GM15510 (cell line): Measurements from ENCODE around the gene SPACA9.

ENCODE experiments used
- POLR2A ChIP-seq: IDR thresholded peaks from 3 replicates; pipeline ENCODE4 v1.6.1; 2011; ENCODE audit warnings: borderline replicate concordance; ENCODE audit not compliant: insufficient read length; ENCODE audit errors: extremely low read depth

Gene SPACA9

DNA sequence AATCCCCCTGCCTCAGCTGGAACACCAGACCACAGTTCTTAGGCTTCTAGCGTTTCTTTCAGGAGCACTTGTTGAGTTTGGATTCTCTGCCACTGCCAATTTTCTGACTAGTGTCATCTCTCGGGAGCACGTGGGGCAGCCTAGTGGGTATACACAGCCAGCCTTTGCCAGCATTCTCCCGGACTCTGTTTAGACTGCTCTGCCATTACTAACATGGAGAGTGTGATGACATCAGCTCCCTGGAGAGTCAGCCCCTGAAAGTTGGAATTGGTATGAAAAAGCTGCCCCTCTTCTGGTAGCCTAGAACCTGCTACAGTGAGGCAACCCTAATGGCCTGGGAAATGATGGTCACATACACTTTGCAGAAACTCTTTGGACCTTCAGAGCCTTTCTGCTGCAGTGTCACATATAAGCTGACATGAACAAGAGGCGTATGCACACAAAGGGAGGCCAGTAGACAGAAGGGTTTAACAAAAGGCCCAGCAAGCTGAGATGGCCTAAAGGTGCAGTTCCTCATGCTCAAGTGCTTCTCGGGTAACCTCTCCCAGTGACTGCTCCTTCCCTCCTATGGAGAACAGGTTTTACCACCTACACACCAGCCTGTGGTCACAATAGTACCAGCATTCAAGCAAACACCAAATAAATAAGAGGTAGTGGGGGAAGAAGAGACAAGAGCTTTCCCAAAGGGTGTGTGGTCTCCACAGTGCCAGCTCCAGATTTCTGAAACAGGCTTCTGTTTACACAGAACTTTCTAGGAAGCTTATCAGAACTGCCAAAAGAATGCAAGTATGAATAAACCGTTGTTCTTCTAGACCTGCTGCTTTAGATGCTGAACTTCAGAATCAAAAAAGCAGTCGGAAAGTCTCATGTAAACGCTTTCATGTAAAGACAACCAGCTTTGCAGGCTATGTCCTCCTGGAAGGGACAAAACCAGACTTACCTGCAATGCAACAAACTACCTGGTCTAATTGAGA lies 16.5 kb downstream of the SPACA9 start:
- TF ChIP-seq POLR2A: no peak

DNA sequence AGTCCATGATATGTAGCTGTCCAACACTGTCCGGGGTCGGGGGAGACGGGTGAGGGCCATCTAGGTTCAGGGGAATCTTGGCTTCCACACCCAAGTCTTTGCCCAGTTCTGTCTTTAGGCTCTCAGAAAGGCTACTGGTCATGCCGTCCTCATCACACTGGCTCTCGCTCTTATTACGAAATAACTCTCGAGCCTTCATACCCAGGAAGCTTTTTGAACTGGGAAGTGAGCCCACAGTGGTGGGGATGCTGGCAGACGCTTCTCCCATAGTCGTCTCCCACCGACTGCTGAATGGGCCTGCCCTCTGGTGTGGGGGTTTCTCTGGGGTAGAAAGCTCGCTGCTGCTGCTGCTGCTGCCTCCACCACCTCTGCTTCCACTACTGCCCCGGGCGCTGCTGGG lies 17.6 kb downstream of the SPACA9 start:
- TF ChIP-seq POLR2A: no peak

DNA sequence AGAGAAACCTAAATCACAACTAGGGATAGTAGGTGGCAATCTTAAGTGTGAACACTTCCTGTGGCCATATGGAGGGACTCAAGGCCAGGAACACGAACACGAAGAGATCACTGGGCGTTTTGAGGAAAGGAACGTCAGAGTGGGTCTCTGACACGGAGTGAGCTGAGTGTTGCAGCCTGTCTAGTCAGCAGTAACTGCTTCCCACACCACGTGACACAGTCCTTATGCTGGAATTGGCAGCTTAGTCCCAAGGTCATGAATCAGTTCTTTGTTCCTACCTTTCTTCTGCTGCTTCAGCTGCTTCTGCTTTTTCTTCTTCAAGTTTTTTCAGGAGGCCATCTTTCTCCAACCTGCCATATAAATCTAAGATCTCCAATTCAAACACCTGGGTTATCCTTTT lies 18.2 kb downstream of the SPACA9 start:
- no peak for TF ChIP-seq POLR2A

DNA sequence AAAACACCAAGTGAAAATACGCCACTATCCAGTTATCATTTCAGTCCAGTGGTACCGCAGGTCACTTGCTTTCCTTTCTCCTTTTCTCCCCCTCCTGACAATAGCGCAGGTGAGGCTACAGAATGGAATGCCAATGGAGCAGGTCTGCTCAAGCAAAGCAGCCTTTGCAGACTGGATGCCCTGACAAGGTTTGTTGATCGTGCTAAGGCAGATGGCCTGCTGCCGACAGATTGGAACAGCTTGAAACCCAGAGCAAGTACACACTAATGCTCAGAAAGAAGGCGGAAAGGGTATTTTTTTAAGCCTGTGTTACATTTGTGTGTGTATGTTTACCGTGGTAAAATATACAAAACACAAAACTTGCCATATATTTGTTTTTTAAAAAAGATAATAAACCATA lies 19.4 kb downstream of the SPACA9 start:
- TF ChIP-seq POLR2A: no peak

DNA sequence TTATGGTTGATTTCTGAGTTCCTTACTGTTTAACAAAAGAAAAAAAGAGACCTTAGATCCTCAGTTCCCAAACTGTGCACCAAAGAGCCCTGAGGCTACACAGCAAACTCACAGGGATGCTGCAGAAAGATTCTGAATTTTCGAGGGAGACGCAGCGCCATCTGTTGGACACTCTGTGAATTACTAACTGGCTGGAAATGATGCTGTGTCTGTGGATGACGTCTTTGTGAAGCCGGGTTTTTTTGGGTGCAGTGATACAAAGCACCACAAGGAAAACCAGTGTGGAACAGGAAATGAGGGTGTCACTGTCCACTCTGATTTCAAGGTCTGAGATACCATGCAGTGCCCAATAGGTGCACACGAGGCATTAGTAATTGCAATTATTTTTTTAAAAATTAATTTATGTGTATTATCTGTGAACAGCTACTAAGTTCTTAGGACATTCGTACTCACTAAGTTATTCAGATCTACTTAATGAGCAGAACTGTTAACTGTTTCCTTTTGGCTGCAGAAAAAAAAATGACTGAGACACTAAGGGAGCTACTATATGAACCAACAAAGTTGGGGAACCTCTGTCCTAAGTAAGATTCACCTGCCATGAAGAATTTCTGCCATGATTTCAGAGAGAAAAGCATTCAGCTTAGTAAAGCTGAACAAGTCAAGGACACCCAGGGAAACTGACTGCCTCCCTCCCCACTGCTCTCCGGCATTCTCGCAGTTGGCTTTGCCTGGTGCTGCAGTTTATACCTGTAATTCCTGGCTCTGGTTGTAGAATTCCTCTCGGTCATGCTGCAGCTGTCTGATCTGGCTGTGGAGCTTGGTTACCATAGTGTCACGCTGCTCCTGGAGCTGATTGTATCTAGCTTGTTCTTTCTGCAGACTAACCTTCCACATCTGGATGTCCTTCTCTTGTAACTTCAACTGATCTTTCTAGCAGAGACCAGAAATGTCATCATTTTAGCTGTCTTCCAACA lies 23.4 kb downstream of the SPACA9 start:
- TF ChIP-seq POLR2A: no peak

DNA sequence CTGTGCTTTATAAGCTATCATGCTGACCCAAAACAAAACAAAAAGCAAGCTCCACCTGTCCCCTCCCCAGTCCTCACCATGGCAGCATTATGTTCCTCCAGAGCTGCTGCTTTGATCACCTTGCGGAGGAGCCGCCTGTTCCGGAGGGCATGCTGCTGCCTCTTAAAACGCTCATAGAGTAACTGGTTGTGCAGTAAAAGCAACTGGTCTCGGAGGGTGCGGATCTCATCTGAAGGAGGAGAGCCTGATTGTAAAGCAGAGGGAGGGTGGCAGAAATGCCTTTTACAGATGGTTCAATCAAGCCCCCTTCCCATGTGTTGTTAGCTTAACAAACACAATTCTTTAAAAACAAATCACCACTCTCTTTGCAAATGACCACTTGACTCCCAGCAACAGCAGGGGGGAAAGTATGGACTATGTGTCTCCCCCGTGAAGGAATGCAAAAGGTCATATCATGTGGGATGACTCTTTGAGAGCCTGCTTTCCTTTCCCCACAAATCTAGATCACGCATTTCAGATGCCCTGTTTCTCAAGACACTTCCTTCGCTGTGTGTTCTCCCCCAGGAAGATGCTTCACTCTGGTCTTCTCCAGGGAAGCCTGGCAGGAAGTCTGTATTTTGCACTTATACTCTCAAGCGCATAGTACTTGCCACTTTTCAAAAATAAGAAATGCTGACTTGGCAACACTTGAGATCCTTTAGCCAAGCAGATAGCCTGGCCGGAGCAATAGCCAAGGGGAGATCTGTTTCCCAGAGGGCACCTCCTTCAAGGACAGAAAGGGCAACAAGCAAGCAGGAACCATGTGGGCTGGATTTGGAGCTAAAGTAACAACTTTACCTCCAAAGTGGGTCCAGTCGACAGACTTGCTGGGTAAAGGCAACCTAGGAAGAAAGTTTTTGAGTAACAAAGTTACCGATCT lies 25.1 kb downstream of the SPACA9 start:
- no peak for TF ChIP-seq POLR2A

DNA sequence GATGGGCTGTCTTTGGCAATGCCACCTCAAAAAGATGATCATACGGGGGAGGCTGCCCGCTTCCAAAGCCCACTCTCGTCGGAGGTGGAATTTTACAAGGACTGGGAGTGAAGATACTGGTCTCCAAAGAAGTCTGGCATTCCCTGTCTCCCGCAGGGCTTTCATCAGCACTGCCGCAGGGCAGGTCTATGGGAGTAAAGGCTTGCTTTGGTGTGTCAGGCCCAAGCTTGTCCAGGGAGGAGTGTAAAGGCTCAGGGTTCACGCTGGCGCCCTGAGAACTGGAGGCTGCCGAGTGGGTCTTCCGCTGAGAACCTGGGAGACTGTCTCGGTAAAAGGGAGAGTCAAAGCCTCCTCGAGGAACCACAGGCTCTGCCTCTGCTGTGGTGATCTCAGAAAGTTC lies 27.0 kb downstream of the SPACA9 start:
- TF ChIP-seq POLR2A: no peak

DNA sequence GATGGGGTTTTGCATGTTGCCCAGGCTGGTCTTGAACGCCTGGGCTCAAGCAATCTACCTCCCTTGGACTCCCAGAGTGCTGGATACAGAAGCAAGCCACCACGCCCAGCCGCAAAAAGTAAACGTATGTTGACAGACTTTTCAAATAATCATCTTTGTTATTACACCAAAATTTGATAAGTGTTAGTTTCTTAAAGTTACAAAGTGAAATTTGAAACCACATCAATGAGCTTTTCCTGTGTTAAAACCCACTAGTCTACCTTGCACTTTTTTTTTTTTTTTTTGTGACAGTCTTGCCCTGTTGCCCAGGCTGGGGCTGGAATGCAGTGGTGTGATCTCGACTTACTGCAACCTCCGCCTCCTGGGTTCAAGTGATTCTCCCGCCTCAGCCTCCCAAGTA lies 29.9 kb downstream of the SPACA9 start:
- TF ChIP-seq POLR2A: no peak

DNA sequence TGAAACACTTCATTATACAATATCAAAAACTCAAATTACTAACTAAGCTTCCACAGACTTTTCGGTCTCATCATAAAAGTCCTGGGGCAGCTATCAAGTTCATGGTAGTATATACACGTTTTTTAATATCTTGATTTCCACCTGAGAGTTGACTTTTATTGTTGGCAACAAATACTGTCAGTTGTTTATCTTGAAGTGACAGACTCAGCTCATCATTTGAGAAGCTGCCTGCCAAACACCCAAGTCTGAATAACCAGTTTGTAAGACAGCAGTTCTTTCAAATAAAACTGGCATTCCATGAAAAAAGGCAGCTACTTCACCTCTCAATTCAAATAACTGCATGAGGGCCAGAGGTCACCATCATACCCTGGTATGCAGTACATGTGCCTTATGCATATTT lies 30.6 kb downstream of the SPACA9 start:
- no peak for TF ChIP-seq POLR2A

DNA sequence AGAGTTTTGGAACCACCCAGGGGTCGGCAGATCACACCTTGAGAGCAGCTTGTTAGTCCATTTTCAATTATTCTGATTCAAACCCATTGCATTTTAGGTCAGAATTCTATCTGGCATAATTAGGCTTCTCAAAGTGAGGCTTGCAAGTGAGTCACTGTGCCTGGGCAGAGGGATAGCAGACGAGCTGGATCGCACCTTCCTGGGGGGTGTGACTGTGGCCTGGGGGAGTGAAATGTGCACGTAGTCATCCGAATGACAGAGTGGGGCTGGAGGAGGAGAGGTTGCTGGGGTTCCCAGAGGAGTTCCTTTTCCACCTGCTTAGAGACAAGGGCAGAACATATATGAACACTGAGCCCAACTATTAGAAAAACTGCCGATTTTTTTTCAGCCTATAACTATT lies 31.7 kb downstream of the SPACA9 start:
- no peak for TF ChIP-seq POLR2A

DNA sequence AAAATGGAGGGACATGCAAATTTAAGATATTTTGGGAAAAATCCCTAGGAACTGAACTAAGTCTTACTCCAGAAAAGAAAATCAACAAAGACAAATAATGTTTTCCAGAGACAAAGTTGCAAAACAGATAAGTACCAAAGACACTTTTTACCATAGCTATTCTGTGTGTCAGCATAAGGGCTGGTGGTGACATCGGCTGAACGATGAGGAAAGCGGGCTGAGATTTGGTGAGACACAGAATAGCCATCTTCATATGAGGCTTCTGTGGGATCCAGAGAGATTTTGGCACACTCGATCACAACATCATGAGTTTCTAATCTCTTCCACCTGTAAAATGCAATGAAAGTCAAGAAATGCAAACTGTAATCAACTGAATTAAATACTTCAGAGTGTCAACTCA lies 33.4 kb downstream of the SPACA9 start:
- TF ChIP-seq POLR2A: no peak

DNA sequence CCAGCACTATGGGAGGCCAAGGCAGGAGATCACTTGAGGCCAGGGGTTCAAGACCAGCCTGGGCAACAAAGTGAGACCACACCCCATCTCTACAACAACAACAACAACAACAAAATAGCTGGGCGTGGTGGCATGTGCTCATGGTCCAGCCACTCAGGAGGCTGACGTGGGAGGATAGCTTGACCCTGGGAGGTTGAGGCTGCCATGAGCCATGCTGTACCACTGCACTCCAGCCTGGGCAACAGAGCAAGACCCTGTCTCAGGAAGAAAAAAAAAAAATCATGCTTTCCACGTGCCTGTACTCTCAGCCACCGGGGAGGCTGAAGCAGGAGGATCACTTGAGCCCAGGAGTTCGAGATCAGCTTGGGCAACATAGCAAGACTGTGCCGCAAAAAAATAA lies 36.2 kb downstream of the SPACA9 start:
- no peak for TF ChIP-seq POLR2A

DNA sequence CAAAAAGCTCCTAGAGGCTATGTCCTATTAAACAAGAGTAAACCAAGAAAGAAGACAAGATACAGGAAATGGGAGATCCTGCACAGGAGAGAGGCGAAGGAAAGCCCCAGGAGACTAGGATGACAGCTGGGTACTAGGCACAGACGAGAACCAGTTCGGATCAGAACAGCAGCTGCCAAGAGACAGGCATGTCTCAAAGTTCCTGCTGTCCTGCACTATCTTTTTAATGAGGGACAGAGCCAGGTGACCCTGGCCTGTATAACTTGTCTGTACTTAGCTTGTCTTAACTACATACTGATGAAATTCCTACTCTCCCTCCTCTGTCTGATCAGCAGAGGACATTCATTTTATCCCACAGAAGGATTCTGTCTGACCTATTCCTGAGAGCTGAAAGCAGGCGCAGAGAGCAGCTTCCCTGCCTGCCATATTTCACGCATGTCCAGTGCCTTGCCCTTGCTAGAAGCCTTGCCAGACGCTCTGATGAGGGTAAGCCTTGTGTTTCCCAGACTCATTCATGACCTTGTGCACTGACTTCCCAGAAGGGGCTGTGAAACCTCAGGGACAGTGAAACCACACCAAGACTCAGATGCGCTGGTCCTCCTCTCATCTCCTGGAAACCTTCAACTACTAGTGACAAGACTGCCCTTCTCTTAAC lies 41.0 kb downstream of the SPACA9 start:
- no peak for TF ChIP-seq POLR2A
